ENCODE data around the gene SMAD2.
A peak's percentile ranks its signal among the peaks of the same experiment; 100 is the strongest.

The SMAD2 gene

DNA sequence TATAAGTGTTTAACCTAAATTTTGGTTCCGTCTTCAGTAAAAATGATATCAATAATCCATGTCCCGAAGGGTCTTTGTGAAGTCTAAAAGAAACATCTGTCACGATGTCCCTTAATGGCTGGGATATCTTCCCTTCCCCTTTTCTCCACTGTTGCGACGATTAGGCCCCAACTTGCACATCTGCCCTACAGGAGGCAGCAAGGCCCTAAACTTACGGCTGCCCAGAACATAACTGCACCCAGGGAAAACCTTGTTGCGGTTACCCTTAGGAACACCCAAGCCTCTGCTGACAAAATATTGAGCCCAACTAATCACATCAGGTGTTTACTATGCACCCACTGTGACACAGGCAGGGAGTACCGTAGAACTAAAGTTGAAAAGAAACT is 1.3 kb upstream of the SMAD2 start:
- peak; percentile 83 for DNase-seq

GRCh38 chr18:47930931-47931717 is 665 bp upstream of the SMAD2 start:
- peak; percentile 84 for DNase-seq

GRCh38 chr18:47929681-47930198 is 719 bp downstream of the SMAD2 start:
- no peak for DNase-seq

GRCh38 chr18:47928466-47928865 is 2.0 kb downstream of the SMAD2 start:
- DNase-seq, result no peak

DNA sequence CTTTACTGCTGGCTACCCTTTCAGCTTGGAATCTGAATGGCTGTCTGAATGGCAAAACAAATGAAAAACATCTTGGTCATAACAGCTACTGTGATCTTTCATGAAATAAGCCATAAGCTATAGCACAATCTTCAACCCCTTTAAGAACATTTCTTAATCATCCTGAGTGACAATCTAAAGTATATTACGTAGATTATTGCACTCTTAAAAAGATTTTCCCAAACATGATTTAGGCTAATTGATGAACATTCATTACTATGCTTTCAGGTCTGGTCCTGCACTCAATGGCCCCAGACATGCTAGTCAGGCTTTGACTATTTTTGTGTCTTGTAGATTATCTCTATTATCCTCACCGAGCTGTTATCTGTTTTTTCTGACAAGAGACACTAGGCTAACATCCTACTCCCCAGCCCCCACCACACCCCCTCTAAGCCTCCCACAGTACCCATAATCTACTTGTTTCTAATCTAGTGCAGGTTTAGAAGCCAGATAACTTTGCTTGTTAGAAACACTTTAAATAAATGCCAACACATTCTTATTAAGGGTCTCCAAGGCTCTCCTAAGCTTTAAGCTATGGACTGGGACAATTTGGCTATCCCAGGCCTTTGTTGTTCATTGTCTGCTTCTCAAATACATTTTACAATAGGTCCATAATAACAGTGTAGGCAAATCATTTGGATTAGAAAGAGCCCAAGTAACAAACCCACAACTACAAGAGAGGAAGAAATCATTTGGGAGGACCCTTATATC is 4.2 kb downstream of the SMAD2 start:
- no peak for DNase-seq

GRCh38 chr18:47919916-47920315 is 10.5 kb downstream of the SMAD2 start:
- DNase-seq, result no peak

GRCh38 chr18:47917923-47918610 is 12.4 kb downstream of the SMAD2 start:
- DNase-seq, result no peak

- DNase-seq, result no peak
These were observed 14.5 kb downstream of the SMAD2 start for GRCh38 chr18:47915930-47916329.

GRCh38 chr18:47915229-47915628 is 15.2 kb downstream of the SMAD2 start:
- no peak for DNase-seq

GRCh38 chr18:47912794-47913585 is 17.5 kb downstream of the SMAD2 start:
- no peak for DNase-seq

DNA sequence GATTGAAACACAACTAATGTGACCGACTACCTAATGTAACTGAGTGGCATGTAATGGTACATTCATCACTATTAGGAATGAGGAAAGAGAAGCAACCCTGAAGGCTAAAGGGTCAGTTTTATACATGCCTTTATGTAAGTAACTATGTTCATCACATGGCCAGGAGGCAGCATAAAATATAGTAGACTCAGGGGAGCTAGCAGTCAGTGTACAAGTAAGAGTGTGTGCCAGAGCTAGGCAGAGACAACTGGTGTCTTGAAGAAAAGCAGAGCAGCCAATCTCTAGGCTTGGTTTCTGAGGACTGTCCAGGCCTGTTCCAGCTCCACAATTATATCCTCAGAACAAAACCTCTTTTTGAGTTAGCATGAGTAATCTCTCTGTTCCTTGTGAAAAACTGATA is 18.1 kb downstream of the SMAD2 start:
- no peak for DNase-seq

DNA sequence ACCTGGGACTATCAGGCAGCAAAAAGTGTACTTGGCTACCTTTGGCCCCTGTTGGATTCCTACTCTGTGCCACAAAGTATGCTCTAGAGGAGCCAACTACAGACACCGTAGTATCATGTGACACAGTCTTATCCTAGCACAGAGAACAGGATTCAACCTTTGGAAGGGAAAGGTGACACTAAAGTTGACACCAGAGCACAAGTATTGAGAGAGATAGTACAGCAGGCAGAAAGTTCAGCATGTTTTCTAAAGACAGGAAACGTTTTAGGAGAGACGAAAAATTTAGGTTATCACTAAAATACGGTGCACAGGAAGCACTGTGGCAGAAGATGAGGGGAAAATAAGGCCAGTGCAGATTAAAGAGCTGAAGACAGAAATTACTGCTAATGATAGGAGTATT is 18.6 kb downstream of the SMAD2 start:
- DNase-seq, result no peak

- DNase-seq, result no peak
These were observed 21.0 kb downstream of the SMAD2 start for GRCh38 chr18:47909484-47909883.

DNA sequence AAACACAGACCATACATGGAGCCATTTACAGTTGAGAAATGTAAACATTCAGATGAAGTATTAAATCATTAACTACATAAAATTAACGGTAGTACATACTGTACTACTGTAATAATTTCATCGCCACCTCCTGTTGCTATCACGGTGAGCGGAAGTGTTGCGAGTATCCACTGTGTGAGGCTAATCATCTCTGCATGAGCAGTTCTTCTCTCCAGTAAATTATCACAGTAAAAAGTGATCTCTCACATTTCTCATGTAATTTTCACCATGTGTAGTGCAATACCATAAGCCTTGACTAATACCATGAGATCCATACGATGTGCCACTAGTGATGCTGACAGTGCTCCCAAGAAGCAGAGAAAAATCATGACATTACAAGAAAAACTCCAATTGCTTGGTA is 21.9 kb downstream of the SMAD2 start:
- DNase-seq, result no peak

GRCh38 chr18:47906408-47906807 is 24.1 kb downstream of the SMAD2 start:
- DNase-seq, result no peak

DNA sequence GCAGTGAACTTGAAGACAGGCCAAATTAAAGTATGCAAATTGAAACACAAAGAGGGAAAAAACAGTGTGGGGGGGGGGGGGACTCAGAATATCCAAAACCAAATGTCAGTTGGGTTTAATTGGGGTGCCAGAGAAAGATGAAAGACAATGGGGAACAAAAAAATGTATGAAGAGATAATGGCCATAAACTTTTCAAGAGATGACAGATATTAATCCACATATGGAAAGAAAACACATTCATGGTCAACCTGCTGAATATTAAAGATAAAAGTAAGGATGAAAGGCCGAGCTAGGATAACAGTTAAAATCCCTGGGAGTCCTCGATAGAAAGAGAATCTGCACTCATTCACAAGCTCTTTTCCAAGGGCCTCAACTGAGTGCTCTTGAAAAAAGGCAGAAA is 26.6 kb downstream of the SMAD2 start:
- no peak for DNase-seq

- no peak for DNase-seq
These were observed 28.7 kb downstream of the SMAD2 start for GRCh38 chr18:47901624-47902362.

- no peak for DNase-seq
These were observed 31.2 kb downstream of the SMAD2 start for GRCh38 chr18:47899107-47899840.

- DNase-seq, result no peak
These were observed 31.8 kb downstream of the SMAD2 start for GRCh38 chr18:47898696-47899095.

DNA sequence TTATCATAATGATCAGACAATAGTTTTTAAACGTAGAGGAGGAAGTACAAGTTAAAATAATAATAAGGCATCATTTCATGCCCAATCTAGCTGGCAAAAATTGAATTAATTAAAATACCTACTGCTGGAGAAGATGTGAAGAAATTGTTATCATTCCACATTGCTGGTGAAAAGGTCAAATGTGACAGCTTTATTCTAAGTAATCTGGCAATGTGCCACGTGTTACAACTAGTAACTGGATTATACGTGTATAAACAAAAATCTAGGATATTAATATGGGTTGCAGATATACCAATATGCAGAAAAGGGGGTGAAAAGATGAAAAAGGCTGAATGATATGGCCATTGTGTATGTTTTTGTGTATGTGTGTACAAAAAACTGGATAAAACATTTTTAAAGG is 32.4 kb downstream of the SMAD2 start:
- no peak for DNase-seq

GRCh38 chr18:47895565-47896250 is 34.8 kb downstream of the SMAD2 start:
- no peak for DNase-seq
